NK-92 treated with Interleukin-12 subunit alpha and Interleukin-12 subunit beta, amount 100 ng/mL, for 24 hours (cell line): ENCODE results near the gene ZC3H18.

Experiments
- DNase-seq: peaks from one replicate; lab custom pipeline; 2025; lab: John Stamatoyannopoulos, UW

ZC3H18 gene

GRCh38 chr16:88581033-88581432, 10.8 kb downstream of the ZC3H18 start:
- no peak for DNase-seq

GRCh38 chr16:88582912-88583575, 12.8 kb downstream of the ZC3H18 start:
- DNase-seq = no peak

- no peak for DNase-seq
Measured at GRCh38 chr16:88584676-88585075, 14.5 kb downstream of the ZC3H18 start.

GRCh38 chr16:88585269-88585668, 15.1 kb downstream of the ZC3H18 start:
- DNase-seq = no peak

GRCh38 chr16:88585927-88586581, 15.9 kb downstream of the ZC3H18 start:
- DNase-seq = no peak

DNA sequence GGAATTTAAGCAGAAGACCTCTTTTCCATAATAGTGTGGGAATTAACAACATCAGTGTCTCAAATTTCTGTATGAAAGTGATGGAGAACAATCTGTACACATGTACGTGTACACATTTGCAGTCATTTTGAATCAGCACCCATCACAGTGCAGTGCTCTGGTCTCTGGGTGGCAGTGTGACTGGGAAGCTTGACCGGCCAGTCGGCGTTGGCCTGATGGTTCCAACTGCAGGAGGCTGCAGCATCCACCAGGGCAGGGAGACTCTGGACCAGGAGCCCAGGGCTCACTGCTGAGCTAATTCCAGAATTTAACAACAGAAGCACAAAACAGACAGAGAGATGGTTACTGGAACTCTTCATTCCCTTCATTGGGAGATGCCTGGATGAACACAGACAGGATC, 17.9 kb downstream of the ZC3H18 start:
- no peak for DNase-seq

DNA sequence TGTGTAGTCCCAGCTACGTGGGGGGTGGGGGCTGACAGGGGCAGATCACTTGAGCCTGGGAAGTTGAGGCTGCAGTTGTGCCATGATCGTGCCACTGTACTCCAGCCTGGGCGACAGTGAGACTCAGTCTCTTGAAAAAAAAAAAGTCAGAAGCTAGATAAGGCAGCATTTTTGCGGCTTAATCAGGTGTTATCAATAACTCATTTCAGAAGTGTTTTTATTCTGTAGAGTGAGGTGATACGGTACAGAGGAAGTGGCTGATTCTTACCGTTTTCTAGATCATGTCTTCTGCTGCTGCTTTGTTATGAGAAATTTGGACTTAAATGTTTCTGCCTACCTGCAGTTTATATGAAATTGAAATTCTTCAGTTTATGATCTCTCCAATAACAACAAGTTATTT, 18.6 kb downstream of the ZC3H18 start:
- no peak for DNase-seq

- DNase-seq = no peak
Measured at GRCh38 chr16:88589441-88589840, 19.2 kb downstream of the ZC3H18 start.

DNA sequence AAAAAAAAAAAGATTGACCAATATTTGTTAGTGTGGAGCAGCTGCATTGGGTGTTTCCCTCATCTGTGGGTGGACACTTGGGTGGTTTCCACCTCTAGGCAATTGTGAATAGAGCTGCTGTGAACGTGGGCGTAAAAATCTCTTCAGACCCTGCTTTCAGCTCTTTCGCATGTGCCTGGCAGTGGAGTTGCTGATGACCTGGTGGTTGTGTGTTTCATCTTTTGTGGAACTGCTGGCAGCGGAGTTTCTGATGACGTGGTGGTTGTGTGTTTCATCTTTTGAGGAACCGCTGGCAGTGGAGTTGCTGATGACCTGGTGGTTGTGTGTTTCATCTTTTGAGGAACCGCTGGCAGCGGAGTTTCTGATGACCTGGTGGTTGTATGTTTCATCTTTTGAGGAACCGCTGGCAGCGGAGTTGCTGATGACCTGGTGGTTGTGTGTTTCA, 21.4 kb downstream of the ZC3H18 start:
- no peak for DNase-seq

GRCh38 chr16:88593061-88593460, 22.9 kb downstream of the ZC3H18 start:
- DNase-seq = no peak

- DNase-seq = no peak
Measured at GRCh38 chr16:88593489-88593888, 23.3 kb downstream of the ZC3H18 start.

- no peak for DNase-seq
Measured at GRCh38 chr16:88593910-88594309, 23.7 kb downstream of the ZC3H18 start.

GRCh38 chr16:88595101-88595500, 24.9 kb downstream of the ZC3H18 start:
- no peak for DNase-seq

- no peak for DNase-seq
Measured at GRCh38 chr16:88595921-88596320, 25.7 kb downstream of the ZC3H18 start.

DNA sequence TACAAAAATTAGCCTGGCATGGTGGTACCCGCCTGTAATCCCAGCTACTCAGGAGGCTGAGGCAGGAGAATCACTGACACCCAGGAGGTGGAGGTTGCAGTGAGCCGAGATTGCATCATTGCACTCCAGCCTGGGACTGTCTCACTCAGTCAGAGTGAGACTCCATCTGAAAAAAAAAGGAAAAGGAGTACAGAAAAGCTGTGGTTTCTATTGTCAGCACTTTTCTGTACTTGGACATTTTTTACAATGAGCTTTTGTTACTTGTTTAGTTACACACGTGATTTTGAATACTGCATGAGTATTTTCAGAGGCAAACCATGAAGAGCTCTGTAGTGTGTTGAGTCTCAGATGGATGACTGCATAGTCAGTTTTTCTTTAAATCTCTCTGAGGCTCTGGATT, 26.3 kb downstream of the ZC3H18 start:
- DNase-seq = no peak

- DNase-seq = no peak
Measured at GRCh38 chr16:88597856-88598491, 27.8 kb downstream of the ZC3H18 start.

- no peak for DNase-seq
Measured at GRCh38 chr16:88599092-88599733, 29.0 kb downstream of the ZC3H18 start.

- no peak for DNase-seq
Measured at GRCh38 chr16:88599825-88600538, 29.8 kb downstream of the ZC3H18 start.

GRCh38 chr16:88600539-88600896, 30.3 kb downstream of the ZC3H18 start:
- DNase-seq = no peak

GRCh38 chr16:88601313-88602036, 31.3 kb downstream of the ZC3H18 start:
- no peak for DNase-seq

GRCh38 chr16:88602091-88602490, 31.9 kb downstream of the ZC3H18 start:
- no peak for DNase-seq
